Endodermal cell (in vitro differentiated cells): ENCODE data around the gene PLCL2. TPM values are rescaled to one million over a fixed set of nuclear protein-coding genes. Genes with fewer than 3 reads are reported as not detected.

Experiments used
- DNase-seq: peaks from one replicate; pipeline ENCODE4 v3.0.0-alpha.2; 2017
- H3K27ac ChIP-seq: 2 replicates; pipeline ENCODE4 v1.5.1; 2013; ENCODE audit warnings: mild to moderate bottlenecking, low read depth, low read length, moderate library complexity
- H3K27me3 ChIP-seq: 2 replicates; pipeline ENCODE4 v1.6.1; 2013; ENCODE audit warnings: mild to moderate bottlenecking, low read length, moderate library complexity; ENCODE audit not compliant: insufficient read depth, control insufficient read depth, poor library complexity, severe bottlenecking
- H3K36me3 ChIP-seq: 2 replicates; pipeline ENCODE4 v1.7.0; 2013; ENCODE audit warnings: mild to moderate bottlenecking, low read length, moderate library complexity; ENCODE audit not compliant: control insufficient read depth, insufficient read depth
- H3K4me1 ChIP-seq: one replicate; pipeline ENCODE4 v1.7.0; 2013; ENCODE audit warnings: low read length; ENCODE audit not compliant: control insufficient read depth, insufficient read depth
- H3K4me3 ChIP-seq: 2 replicates; pipeline ENCODE4 v1.5.1; 2013; ENCODE audit warnings: mild to moderate bottlenecking, low read length, moderate library complexity
- H3K9ac ChIP-seq: 2 replicates; pipeline ENCODE4 v1.6.1; 2013; ENCODE audit warnings: mild to moderate bottlenecking, low read length, moderate library complexity; ENCODE audit not compliant: poor library complexity, severe bottlenecking; ENCODE audit errors: extremely low read depth
- H3K9me3 ChIP-seq: 2 replicates; pipeline ENCODE4 v1.6.1; 2013; ENCODE audit warnings: mild to moderate bottlenecking, low read length, moderate library complexity; ENCODE audit not compliant: control insufficient read depth
- H3K27ac Mint-ChIP-seq: 2 replicates; pipeline ENCODE4 v1.8.0; 2020; ENCODE audit warnings: mixed read lengths
- H3K27me3 Mint-ChIP-seq: 2 replicates; pipeline ENCODE4 v1.8.0; 2021; ENCODE audit warnings: mild to moderate bottlenecking, mixed read lengths; ENCODE audit not compliant: insufficient read depth
- H3K36me3 Mint-ChIP-seq: 2 replicates; pipeline ENCODE4 v1.8.0; 2020; ENCODE audit warnings: low read depth, mixed read lengths
- H3K4me1 Mint-ChIP-seq: 2 replicates; pipeline ENCODE4 v1.8.0; 2020; ENCODE audit warnings: mixed read lengths
- H3K4me3 Mint-ChIP-seq: 2 replicates; pipeline ENCODE4 v1.8.0; 2020; ENCODE audit warnings: mild to moderate bottlenecking, moderate library complexity, mixed read lengths
- H3K9me3 Mint-ChIP-seq: 2 replicates; pipeline ENCODE4 v1.8.0; 2020; ENCODE audit warnings: mild to moderate bottlenecking, mixed read lengths
- CTCF ChIP-seq: fragments of 200-600 bp; sonication (generic); conservative IDR thresholded peaks from 2 replicates; pipeline ENCODE4 v1.5.0; 2021; ENCODE audit warnings: antibody characterized with exemption, mild to moderate bottlenecking
- WGBS, 2 experiments: methylation state at CpG; one replicate each; pipeline versions ENCODE4 v1.1.5 to v1.1.7; 2013; ENCODE audit warnings: missing lambda C conversion rate in 2 of 2, mixed read lengths in 1 of 2; ENCODE audit not compliant: insufficient coverage in 1 of 2, insufficient read length in 1 of 2; 5-methylcytosine and 5-hydroxymethylcytosine counted together
- total RNA-seq, 2 donors: library from RNA; stranded (reverse); fragmentation: NEBNext Ultra II Directional in 1 of 2; extraction: Animal tissue kit (Norgen Biotek cat#: 25700) in 1 of 2; gene quantifications; 2 replicates in 1 of 2; 3 replicates in 1 of 2; pipeline ENCODE4 v1.2.1, GENCODE V29; 2021

The PLCL2 gene
- total RNA-seq, 2 donors from 2014 or later, result 4.2 to 6.9 TPM

- H3K36me3 Mint-ChIP-seq, result no peaks in the 10 kb centered on the region
- no peak for TF ChIP-seq CTCF
- no peak overlapping the region for H3K27ac Mint-ChIP-seq
- Histone ChIP-seq H3K4me3 (no peak overlapping the region), H3K9me3 (peaks cover 8% of the 10 kb centered on the region), H3K9ac (no peak overlapping the region), H3K36me3 (no peaks in the 10 kb centered on the region), H3K27ac (no peak overlapping the region), H3K27me3 (no peaks in the 10 kb centered on the region), H3K4me1 (peaks cover 5% of the 10 kb centered on the region)
- H3K27me3 Mint-ChIP-seq, result peaks cover under 1% of the 10 kb centered on the region
- 91 to 100% methylated on average over 1 to 2 of the region's 2 CpGs for WGBS, 2 experiments
- no peak overlapping the region for H3K4me3 Mint-ChIP-seq
- DNase-seq, result peak; percentile 54
- H3K4me1 Mint-ChIP-seq, result peaks cover 10% of the 10 kb centered on the region
- H3K9me3 Mint-ChIP-seq, result peaks cover 5% of the 10 kb centered on the region
Measured at GRCh38 chr3:16923112-16923511, 38.4 kb downstream of the PLCL2 start.

- H3K9me3 Mint-ChIP-seq, result peaks cover 5% of the 10 kb centered on the region
- no peak overlapping the region for H3K4me3 ChIP-seq
- no peak overlapping the region for H3K27ac ChIP-seq
- H3K9me3 ChIP-seq, result peaks cover 8% of the 10 kb centered on the region
- H3K36me3 Mint-ChIP-seq, result no peaks in the 10 kb centered on the region
- H3K27me3 ChIP-seq, result no peaks in the 10 kb centered on the region
- H3K4me3 Mint-ChIP-seq, result no peak overlapping the region
- H3K4me1 ChIP-seq, result no peaks in the 10 kb centered on the region
- peaks cover 14% of the 10 kb centered on the region for H3K27me3 Mint-ChIP-seq
- H3K9ac ChIP-seq, result no peak overlapping the region
- H3K27ac Mint-ChIP-seq, result no peak overlapping the region
- H3K4me1 Mint-ChIP-seq, result peaks cover 5% of the 10 kb centered on the region
- no peaks in the 10 kb centered on the region for H3K36me3 ChIP-seq
- DNase-seq, result no peak
- peak; percentile 53 for TF ChIP-seq CTCF
- 88% methylated on average over 1 of the region's 1 CpG; no CpG with 5 or more reads in 1 of the 2 experiments for WGBS, 2 experiments
Measured at GRCh38 chr3:16927485-16927884, 42.7 kb downstream of the PLCL2 start.

GRCh38 chr3:16928386-16929132 lies 43.8 kb downstream of the PLCL2 start:
- 69 to 80% methylated on average over 2 to 4 of the region's 8 CpGs for WGBS, 2 experiments
- no peak for DNase-seq
- no peaks in the 10 kb centered on the region for H3K36me3 ChIP-seq
- no peak overlapping the region for H3K27ac Mint-ChIP-seq
- H3K27me3 ChIP-seq, result peaks cover 3% of the 10 kb centered on the region
- H3K9ac ChIP-seq, result no peak overlapping the region
- no peaks in the 10 kb centered on the region for H3K4me1 Mint-ChIP-seq
- no peaks in the 10 kb centered on the region for H3K4me1 ChIP-seq
- no peak overlapping the region for H3K4me3 Mint-ChIP-seq
- H3K27ac ChIP-seq, result no peak overlapping the region
- H3K36me3 Mint-ChIP-seq, result no peaks in the 10 kb centered on the region
- H3K4me3 ChIP-seq, result no peak overlapping the region
- no peak for TF ChIP-seq CTCF
- H3K9me3 Mint-ChIP-seq, result peaks cover 5% of the 10 kb centered on the region
- H3K9me3 ChIP-seq, result peaks cover 8% of the 10 kb centered on the region
- H3K27me3 Mint-ChIP-seq, result peaks cover 18% of the 10 kb centered on the region
